ENCODE data around the gene APH1B. TPM values are rescaled to one million over a fixed set of nuclear protein-coding genes. Genes with fewer than 3 reads are reported as not detected.
A peak's percentile ranks its signal among the peaks of the same experiment; 100 is the strongest.
"Not testable (repeated sequence)": the region's sequence is repeated elsewhere in the genome, so short reads cannot be mapped to it uniquely, and the experiment has no call there.

APH1B gene
- polyA plus RNA-seq, 4 donors: 1.4 to 22.8 (median 3.1) TPM

DNA sequence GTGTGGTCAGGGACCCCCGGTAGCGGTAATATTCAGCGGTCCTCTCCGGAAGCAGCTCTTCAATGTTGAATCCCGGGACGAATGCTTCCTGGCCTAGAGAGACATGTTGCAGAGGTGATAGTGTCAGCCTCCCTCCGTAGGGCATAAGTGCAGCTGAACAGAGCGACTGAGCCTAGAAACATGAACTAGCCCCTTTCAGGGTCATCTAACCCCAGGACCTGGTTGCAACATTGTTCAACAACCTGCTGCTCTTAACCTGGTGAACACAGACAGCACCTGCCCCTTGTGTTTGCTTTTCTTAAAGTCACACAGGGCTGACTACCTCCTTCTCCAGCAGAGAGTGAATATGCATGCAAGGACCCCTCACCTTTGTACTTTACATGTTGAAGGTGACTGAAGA lies 62.9 kb downstream of the APH1B start:
- Histone ChIP-seq H3K4me1 (ENCODE audit: control insufficient read depth in 3 of 3, insufficient read depth in 2 of 3, low read depth in 1 of 3, low read length in 2 of 3) (no peaks in the 10 kb centered on the region), H3K9me3 (ENCODE audit: control insufficient read depth in 2 of 2, insufficient read depth in 1 of 2, low read depth in 1 of 2, low read length in 1 of 2) (no peaks in the 10 kb centered on the region), H3K4me3 (ENCODE audit: low read depth in 1 of 3, low read length in 3 of 3) (no peak overlapping the region), H3K36me3 (ENCODE audit: control insufficient read depth in 3 of 3, insufficient read depth in 2 of 3, low read depth in 1 of 3, low read length in 3 of 3) (peaks cover 0 to 9% (median 0%) of the 10 kb centered on the region in 3 donors), H3K27ac (ENCODE audit: low read depth in 1 of 3, low read length in 2 of 3) (no peak overlapping the region), H3K27me3 (ENCODE audit: control insufficient read depth in 3 of 3, insufficient read depth in 3 of 3, low read length in 3 of 3) (no peaks in the 10 kb centered on the region)
- FAIRE-seq: no peak
- WGBS, 3 donors: 83 to 91% (median 84%) methylated on average over 8 of the region's 8 CpGs
- DNase-seq: no peak

- no peaks in the 10 kb centered on the region for H3K4me1 ChIP-seq (ENCODE audit: control insufficient read depth in 3 of 3, insufficient read depth in 2 of 3, low read depth in 1 of 3, low read length in 2 of 3)
- H3K4me3 ChIP-seq (ENCODE audit: low read depth in 1 of 3, low read length in 3 of 3): no peak overlapping the region
- 87 to 95% (median 89%) methylated on average over 3 of the region's 3 CpGs for WGBS, 3 donors
- no peak overlapping the region for H3K27ac ChIP-seq (ENCODE audit: low read depth in 1 of 3, low read length in 2 of 3)
- peaks cover 0 to 9% (median 0%) of the 10 kb centered on the region in 3 donors for H3K36me3 ChIP-seq (ENCODE audit: control insufficient read depth in 3 of 3, insufficient read depth in 2 of 3, low read depth in 1 of 3, low read length in 3 of 3)
- H3K27me3 ChIP-seq (ENCODE audit: control insufficient read depth in 3 of 3, insufficient read depth in 3 of 3, low read length in 3 of 3): no peaks in the 10 kb centered on the region
- no peaks in the 10 kb centered on the region for H3K9me3 ChIP-seq (ENCODE audit: control insufficient read depth in 2 of 2, insufficient read depth in 1 of 2, low read depth in 1 of 2, low read length in 1 of 2)
- no peak for FAIRE-seq
- no peak for DNase-seq
Measured at GRCh38 chr15:63340878-63341277, 63.5 kb downstream of the APH1B start.

DNA sequence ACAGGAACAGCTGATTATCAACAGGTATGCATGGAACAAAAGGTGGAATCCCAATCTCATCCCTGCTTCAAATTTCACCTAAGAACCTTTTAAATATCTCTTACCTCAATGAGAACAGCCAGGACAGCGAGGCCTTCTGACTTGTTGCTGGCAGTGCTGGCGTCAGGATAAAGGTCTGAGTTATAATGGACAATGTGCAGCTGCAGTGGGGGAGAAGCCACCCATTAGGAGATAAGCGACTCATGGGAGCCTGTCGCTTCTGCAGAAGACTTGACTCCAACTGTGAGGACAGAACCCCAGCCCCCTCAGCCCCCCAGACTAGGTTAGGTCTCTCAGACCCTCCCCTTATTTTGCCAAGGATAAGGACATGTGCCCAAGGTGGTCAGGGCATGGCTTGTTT lies 64.5 kb downstream of the APH1B start:
- 85 to 94% (median 92%) methylated on average over 4 of the region's 4 CpGs for WGBS, 3 donors
- FAIRE-seq: no peak
- no peaks in the 10 kb centered on the region for H3K9me3 ChIP-seq (ENCODE audit: control insufficient read depth in 2 of 2, insufficient read depth in 1 of 2, low read depth in 1 of 2, low read length in 1 of 2)

DNA sequence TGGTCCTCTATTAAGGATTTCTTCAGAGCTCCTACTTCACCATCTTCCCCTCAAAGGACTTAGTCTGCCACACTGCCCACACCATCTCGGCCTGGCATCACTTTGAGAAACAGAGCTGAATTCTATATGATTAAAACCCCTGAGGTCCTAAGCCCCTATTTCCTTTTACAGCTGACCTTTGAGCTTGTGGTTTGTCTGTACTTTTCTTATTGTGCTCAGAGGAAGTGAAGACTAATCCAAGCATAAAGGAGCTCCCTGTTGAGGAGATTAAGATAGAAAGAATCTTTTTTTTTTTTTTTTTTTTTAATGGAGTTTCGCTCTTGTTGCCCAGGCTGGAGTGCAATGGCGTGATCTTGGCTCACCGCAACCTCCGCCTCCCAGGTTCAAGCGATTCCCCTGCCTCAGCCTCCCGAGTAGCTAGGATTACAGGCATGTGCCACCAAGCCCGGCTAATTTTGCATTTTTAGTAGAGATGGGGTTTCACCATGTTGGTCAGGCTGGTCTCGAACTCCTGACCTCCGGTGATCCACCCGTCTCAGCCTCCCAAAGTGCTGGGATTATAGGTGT lies 65.7 kb downstream of the APH1B start:
- DNase-seq; H3K27me3 ChIP-seq (ENCODE audit: control insufficient read depth in 3 of 3, insufficient read depth in 3 of 3, low read length in 3 of 3); H3K9me3 ChIP-seq (ENCODE audit: control insufficient read depth in 2 of 2, insufficient read depth in 1 of 2, low read depth in 1 of 2, low read length in 1 of 2); H3K27ac ChIP-seq (ENCODE audit: low read depth in 1 of 3, low read length in 2 of 3); H3K4me3 ChIP-seq (ENCODE audit: low read depth in 1 of 3, low read length in 3 of 3); H3K36me3 ChIP-seq (ENCODE audit: control insufficient read depth in 3 of 3, insufficient read depth in 2 of 3, low read depth in 1 of 3, low read length in 3 of 3); H3K4me1 ChIP-seq (ENCODE audit: control insufficient read depth in 3 of 3, insufficient read depth in 2 of 3, low read depth in 1 of 3, low read length in 2 of 3); FAIRE-seq: not testable (repeated sequence)
- 90 to 94% (median 90%) methylated on average over 9 to 10 of the region's 11 CpGs for WGBS, 3 donors

More for the DNA sequence above, 64.5 kb downstream of the APH1B start:
- no peak overlapping the region for H3K27ac ChIP-seq (ENCODE audit: low read depth in 1 of 3, low read length in 2 of 3)
- no peak for DNase-seq
- no peaks in the 10 kb centered on the region for H3K27me3 ChIP-seq (ENCODE audit: control insufficient read depth in 3 of 3, insufficient read depth in 3 of 3, low read length in 3 of 3)
- no peak overlapping the region for H3K4me3 ChIP-seq (ENCODE audit: low read depth in 1 of 3, low read length in 3 of 3)
- H3K4me1 ChIP-seq (ENCODE audit: control insufficient read depth in 3 of 3, insufficient read depth in 2 of 3, low read depth in 1 of 3, low read length in 2 of 3): no peaks in the 10 kb centered on the region
- H3K36me3 ChIP-seq (ENCODE audit: control insufficient read depth in 3 of 3, insufficient read depth in 2 of 3, low read depth in 1 of 3, low read length in 3 of 3): peaks cover 0 to 9% (median 0%) of the 10 kb centered on the region in 3 donors

GRCh38 chr15:63344731-63345390 lies 67.5 kb downstream of the APH1B start:
- FAIRE-seq (no peak), DNase-seq (no peak)
- no peak overlapping the region for H3K27ac ChIP-seq (ENCODE audit: low read depth in 1 of 3, low read length in 2 of 3)
- 89 to 94% (median 89%) methylated on average over 5 of the region's 5 CpGs for WGBS, 3 donors
- peaks cover 0 to 5% (median 0%) of the 10 kb centered on the region in 3 donors for H3K36me3 ChIP-seq (ENCODE audit: control insufficient read depth in 3 of 3, insufficient read depth in 2 of 3, low read depth in 1 of 3, low read length in 3 of 3)
- no peaks in the 10 kb centered on the region for H3K27me3 ChIP-seq (ENCODE audit: control insufficient read depth in 3 of 3, insufficient read depth in 3 of 3, low read length in 3 of 3)
- H3K4me1 ChIP-seq (ENCODE audit: control insufficient read depth in 3 of 3, insufficient read depth in 2 of 3, low read depth in 1 of 3, low read length in 2 of 3): peaks cover 0 to 6% (median 0%) of the 10 kb centered on the region in 3 donors
- H3K4me3 ChIP-seq (ENCODE audit: low read depth in 1 of 3, low read length in 3 of 3): no peak overlapping the region
- H3K9me3 ChIP-seq (ENCODE audit: control insufficient read depth in 2 of 2, insufficient read depth in 1 of 2, low read depth in 1 of 2, low read length in 1 of 2): no peaks in the 10 kb centered on the region

DNA sequence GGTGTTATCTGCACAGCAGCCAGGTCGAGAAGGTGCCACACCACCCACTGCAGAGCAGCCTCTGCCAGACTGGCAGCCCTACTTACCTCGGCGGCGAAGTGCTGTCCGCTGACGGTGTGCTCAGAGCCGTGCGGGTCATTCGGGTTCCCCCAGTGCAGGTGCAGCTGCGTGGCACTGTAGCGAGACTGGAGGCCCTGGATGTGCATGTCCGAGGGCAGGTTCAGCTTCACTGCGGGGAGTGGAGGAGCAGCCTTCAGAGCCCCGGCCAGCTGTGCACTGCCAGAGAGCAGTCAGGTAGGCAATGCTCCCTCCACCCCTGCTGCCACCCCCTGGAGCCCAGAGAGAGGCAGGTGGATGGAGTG lies 68.0 kb downstream of the APH1B start:
- H3K27me3 ChIP-seq (ENCODE audit: control insufficient read depth in 3 of 3, insufficient read depth in 3 of 3, low read length in 3 of 3): no peaks in the 10 kb centered on the region
- DNase-seq (no peak), FAIRE-seq (no peak)
- WGBS, 3 donors: 87 to 92% (median 92%) methylated on average over 14 of the region's 14 CpGs
- H3K4me3 ChIP-seq (ENCODE audit: low read depth in 1 of 3, low read length in 3 of 3): no peak overlapping the region
- no peak overlapping the region for H3K27ac ChIP-seq (ENCODE audit: low read depth in 1 of 3, low read length in 2 of 3)
- H3K9me3 ChIP-seq (ENCODE audit: control insufficient read depth in 2 of 2, insufficient read depth in 1 of 2, low read depth in 1 of 2, low read length in 1 of 2): no peaks in the 10 kb centered on the region
- peaks cover 0 to 6% (median 0%) of the 10 kb centered on the region in 3 donors for H3K4me1 ChIP-seq (ENCODE audit: control insufficient read depth in 3 of 3, insufficient read depth in 2 of 3, low read depth in 1 of 3, low read length in 2 of 3)
- H3K36me3 ChIP-seq (ENCODE audit: control insufficient read depth in 3 of 3, insufficient read depth in 2 of 3, low read depth in 1 of 3, low read length in 3 of 3): peaks cover 0 to 5% (median 0%) of the 10 kb centered on the region in 3 donors

- DNase-seq: no peak
- no peak overlapping the region for H3K27ac ChIP-seq (ENCODE audit: low read depth in 1 of 3, low read length in 2 of 3)
Measured at GRCh38 chr15:63347074-63347857, 69.9 kb downstream of the APH1B start.

DNA sequence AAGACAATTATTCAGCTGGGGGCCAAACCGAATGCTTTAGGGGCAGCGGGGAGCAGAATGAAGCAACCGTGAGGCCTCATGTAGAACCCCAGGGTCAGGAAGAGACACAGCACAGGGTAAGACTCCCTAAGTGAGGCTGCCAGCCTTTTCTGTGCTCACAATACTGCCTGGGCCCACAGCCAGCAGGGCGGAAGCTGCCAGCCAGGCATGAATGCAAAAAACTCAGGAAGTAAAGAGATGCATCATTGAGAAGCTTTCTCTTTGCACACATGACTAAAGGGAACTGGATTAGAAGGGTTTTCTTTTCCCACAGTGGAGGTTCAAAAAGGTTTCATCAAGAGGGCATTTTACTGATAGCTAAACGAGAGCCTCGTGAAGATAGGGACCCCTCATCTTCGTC lies 71.0 kb downstream of the APH1B start:
- no peak for FAIRE-seq
- H3K27ac ChIP-seq (ENCODE audit: low read depth in 1 of 3, low read length in 2 of 3): peak overlapping the region in 1 of 3 donors; percentile 8
- H3K4me1 ChIP-seq (ENCODE audit: control insufficient read depth in 3 of 3, insufficient read depth in 2 of 3, low read depth in 1 of 3, low read length in 2 of 3): peaks cover 0 to 6% (median 0%) of the 10 kb centered on the region in 3 donors
- no peaks in the 10 kb centered on the region for H3K9me3 ChIP-seq (ENCODE audit: control insufficient read depth in 2 of 2, insufficient read depth in 1 of 2, low read depth in 1 of 2, low read length in 1 of 2)
- H3K4me3 ChIP-seq (ENCODE audit: low read depth in 1 of 3, low read length in 3 of 3): no peak overlapping the region
- H3K27me3 ChIP-seq (ENCODE audit: control insufficient read depth in 3 of 3, insufficient read depth in 3 of 3, low read length in 3 of 3): no peaks in the 10 kb centered on the region
- peak in 1 of 2 donors; percentile 18 for DNase-seq
- 36 to 64% (median 50%) methylated on average over 7 of the region's 7 CpGs for WGBS, 3 donors
- H3K36me3 ChIP-seq (ENCODE audit: control insufficient read depth in 3 of 3, insufficient read depth in 2 of 3, low read depth in 1 of 3, low read length in 3 of 3): no peaks in the 10 kb centered on the region

More at GRCh38 chr15:63347074-63347857, 69.9 kb downstream of the APH1B start:
- no peaks in the 10 kb centered on the region for H3K9me3 ChIP-seq (ENCODE audit: control insufficient read depth in 2 of 2, insufficient read depth in 1 of 2, low read depth in 1 of 2, low read length in 1 of 2)
- FAIRE-seq: no peak
- no peaks in the 10 kb centered on the region for H3K27me3 ChIP-seq (ENCODE audit: control insufficient read depth in 3 of 3, insufficient read depth in 3 of 3, low read length in 3 of 3)
- 70 to 75% (median 74%) methylated on average over 6 of the region's 6 CpGs for WGBS, 3 donors
- H3K4me1 ChIP-seq (ENCODE audit: control insufficient read depth in 3 of 3, insufficient read depth in 2 of 3, low read depth in 1 of 3, low read length in 2 of 3): peaks cover 0 to 6% (median 0%) of the 10 kb centered on the region in 3 donors
- no peak overlapping the region for H3K4me3 ChIP-seq (ENCODE audit: low read depth in 1 of 3, low read length in 3 of 3)
- no peaks in the 10 kb centered on the region for H3K36me3 ChIP-seq (ENCODE audit: control insufficient read depth in 3 of 3, insufficient read depth in 2 of 3, low read depth in 1 of 3, low read length in 3 of 3)

Measured in small intestine (tissue), 7 donors.